ENCODE data around the gene MATR3. TPM values are rescaled to one million over a fixed set of nuclear protein-coding genes. Genes with fewer than 3 reads are reported as not detected.

MATR3 gene
- total and polyA plus RNA-seq, 2 of the 4 experiments (the other 2 are of a cell fraction), result 81.4 to 367 TPM

DNA sequence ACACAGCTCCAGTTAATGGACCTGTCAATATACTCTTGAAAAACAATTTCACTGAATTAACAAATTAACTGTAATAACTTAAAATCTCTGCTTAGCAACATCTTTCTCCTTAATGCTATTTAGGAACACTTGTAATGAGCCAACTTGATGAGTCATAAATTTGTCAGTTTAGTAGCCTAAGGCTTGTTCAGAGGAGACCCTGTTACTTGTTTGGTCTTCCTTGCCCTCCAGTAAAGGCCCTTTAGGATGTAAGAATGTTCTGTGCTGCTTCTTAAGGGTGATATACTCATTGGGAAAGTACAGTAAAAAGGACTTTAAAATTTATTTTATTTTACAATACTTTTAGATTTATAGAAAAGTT is 11.4 kb upstream of the MATR3 start:
- Histone ChIP-seq H2BK120ac (ENCODE audit: low read depth, low read length) (no peak overlapping the region), H3K9me3 (ENCODE audit: control insufficient read depth, insufficient read depth, low read length) (no peaks in the 10 kb centered on the region), H4K5ac (ENCODE audit: low read depth, low read length) (no peak overlapping the region), H3K9ac (ENCODE audit: low read depth, low read length) (no peak overlapping the region), H3K4me1 (ENCODE audit: control insufficient read depth, insufficient read depth, low read length) (peaks cover 5% of the 10 kb centered on the region), H2AK5ac (ENCODE audit: low read depth, low read length) (no peak overlapping the region), H2AK9ac (replicated peaks; ENCODE audit: low read depth, low read length, poor library complexity) (no peak overlapping the region), H3K27ac (ENCODE audit: insufficient read depth, low read length) (no peak overlapping the region), H4K8ac (ENCODE audit: low read depth in 2 of 2, low read length in 2 of 2) (no peak overlapping the region), H4K91ac (ENCODE audit: insufficient read depth, low read depth, low read length) (no peak overlapping the region), H3K36me3 (ENCODE audit: control insufficient read depth, insufficient read depth, low read length) (peaks cover 27% of the 10 kb centered on the region), H2BK15ac (ENCODE audit: low read depth, low read length) (no peak overlapping the region), H3K9me1 (ENCODE audit: insufficient read depth, low read length) (0 out of 2 replicates have a peak, but pooled peaks cover 6% of the 10 kb centered on the region), H3K18ac (ENCODE audit: low read depth, low read length) (no peak overlapping the region), H3K4me3 (ENCODE audit: insufficient read depth, low read depth, low read length) (no peak overlapping the region), H3K14ac (replicated peaks; ENCODE audit: low read depth, low read length) (no peak overlapping the region), H3K56ac (ENCODE audit: extremely low read depth, insufficient read depth, low read length) (no peak overlapping the region), H3K4ac (ENCODE audit: low read depth, low read length) (no peak overlapping the region), H2AFZ (replicated peaks; ENCODE audit: low read length, poor library complexity) (no peak overlapping the region), H2BK5ac (ENCODE audit: low read depth, low read length, poor library complexity, severe bottlenecking) (peak overlapping the region; percentile 51), H3K27me3 (ENCODE audit: control insufficient read depth, insufficient read depth, low read length) (no peaks in the 10 kb centered on the region), H2BK20ac (ENCODE audit: low read depth, low read length) (no peak overlapping the region), H3K4me2 (ENCODE audit: low read depth, low read length) (no peak overlapping the region), H3K79me1 (ENCODE audit: low read depth in 1 of 2, low read length in 2 of 2) (peaks cover 24 to 52% of the 10 kb centered on the region in 2 experiments), H3K23ac (ENCODE audit: low read depth, low read length) (0 out of 2 replicates have a peak overlapping the region, but pooled peaks have one; percentile 51), H4K20me1 (ENCODE audit: insufficient read depth, low read length) (peaks cover 12% of the 10 kb centered on the region)
- ATAC-seq (ENCODE audit: low read depth), result peak; percentile 31; the same call in 1 of the 2 replicates
- CTCF ChIA-PET, result no interaction called here
- POLR2A ChIA-PET (ENCODE audit: unreplicated experiment), result no interaction called here
- dilution Hi-C loops (cut with HindIII; ENCODE audit: low sequenced_read_pairs, unreplicated experiment) (no loop called here), intact Hi-C loops (cut with micrococcal nuclease) (no loop called here), in situ Hi-C loops (cut with MboI; ENCODE audit: low sequenced_read_pairs) (no loop called here)
- TF ChIP-seq MAZ (IDR thresholded peaks at IDR 0.05; ENCODE audit: borderline replicate concordance, low read depth, low read length), result no peak
- no peak for TF ChIP-seq CHD1 (IDR thresholded peaks at IDR 0.05; ENCODE audit: low read depth, low read length)
- no peak for TF ChIP-seq MAFK (IDR thresholded peaks at IDR 0.05; ENCODE audit: low read depth, low read length)
- peak; percentile 54 for TF ChIP-seq FOS (IDR thresholded peaks at IDR 0.05; ENCODE audit: low read depth, low read length)
- BruUV-seq (replicated peaks), result no TSS peak
- peak; percentile 55 for DNase-seq

Data from IMR-90 (cell line).